Mesenchymal stem cell (in vitro differentiated cells and primary cell): ENCODE measurements around the gene EIF5AL1.
"Not testable (repeated sequence)": the region's sequence is repeated elsewhere in the genome, so short reads cannot be mapped to it uniquely, and the experiment has no call there.

Source experiments
- DNase-seq: peaks from one replicate; pipeline ENCODE4 v3.0.0-alpha.2; 2013
- H2AFZ ChIP-seq: one replicate; pipeline ENCODE4 v1.6.1; 2013; ENCODE audit warnings: low read depth, mild to moderate bottlenecking, control low read depth, inconsistent platforms, low read length, moderate library complexity
- H2AK5ac ChIP-seq: 2 replicates; pipeline ENCODE4 v1.6.1; 2013; ENCODE audit warnings: low read length, moderate library complexity, mild to moderate bottlenecking, inconsistent platforms; ENCODE audit not compliant: severe bottlenecking
- H2BK120ac ChIP-seq: one replicate; pipeline ENCODE4 v1.6.1; 2013; ENCODE audit warnings: low read depth, mild to moderate bottlenecking, inconsistent platforms, low read length, moderate library complexity
- H2BK12ac ChIP-seq, 2 experiments: one replicate each; pipeline ENCODE4 v1.6.1; 2013; ENCODE audit warnings: inconsistent platforms in 2 of 2, low read length in 2 of 2, mild to moderate bottlenecking in 2 of 2, moderate library complexity in 2 of 2, control low read depth in 1 of 2
- H2BK15ac ChIP-seq: one replicate; pipeline ENCODE4 v1.6.1; 2013; ENCODE audit warnings: mild to moderate bottlenecking, low read depth, inconsistent platforms; ENCODE audit not compliant: poor library complexity, severe bottlenecking
- H2BK5ac ChIP-seq: 2 replicates; pipeline ENCODE4 v1.6.1; 2013; ENCODE audit warnings: low read depth, mild to moderate bottlenecking, low read length, control low read depth, inconsistent platforms; ENCODE audit not compliant: poor library complexity, severe bottlenecking
- H3K14ac ChIP-seq, 2 experiments: one replicate each; pipeline ENCODE4 v1.6.1; 2013; ENCODE audit warnings: inconsistent platforms in 2 of 2, low read length in 2 of 2, control low read depth in 1 of 2, mild to moderate bottlenecking in 1 of 2, moderate library complexity in 1 of 2
- H3K18ac ChIP-seq, 2 experiments: one replicate each; pipeline ENCODE4 v1.6.1; 2013; ENCODE audit warnings: inconsistent platforms in 2 of 2, low read length in 2 of 2, control low read depth in 1 of 2, low read depth in 1 of 2, mild to moderate bottlenecking in 1 of 2
- H3K23ac ChIP-seq, 2 experiments: one replicate each; pipeline ENCODE4 v1.6.1; 2013; ENCODE audit warnings: inconsistent platforms in 2 of 2, low read length in 2 of 2, mild to moderate bottlenecking in 2 of 2, moderate library complexity in 2 of 2, control low read depth in 1 of 2
- H3K27ac ChIP-seq: 2 replicates; pipeline ENCODE4 v1.5.1; 2013; ENCODE audit warnings: mild to moderate bottlenecking, moderate library complexity, low read length, control low read depth, inconsistent platforms; ENCODE audit not compliant: poor library complexity, severe bottlenecking
- H3K27me3 ChIP-seq, 2 experiments: 2 replicates each; pipeline versions ENCODE4 v1.6.1 to v1.7.0; 2013; ENCODE audit warnings: low read length in 2 of 2, mild to moderate bottlenecking in 2 of 2, moderate library complexity in 2 of 2, control low read depth in 1 of 2, inconsistent platforms in 1 of 2; ENCODE audit not compliant: control insufficient read depth in 1 of 2, insufficient read depth in 1 of 2
- H3K36me3 ChIP-seq, 2 experiments: 2 replicates each; pipeline versions ENCODE4 v1.6.1 to v1.7.0; 2013; ENCODE audit warnings: low read length in 2 of 2, control low read depth in 1 of 2, inconsistent platforms in 1 of 2, low read depth in 1 of 2, mild to moderate bottlenecking in 1 of 2; ENCODE audit not compliant: insufficient read depth in 2 of 2, control insufficient read depth in 1 of 2
- H3K4ac ChIP-seq, 2 experiments: one replicate each; pipeline ENCODE4 v1.6.1; 2013; ENCODE audit warnings: inconsistent platforms in 2 of 2, low read length in 2 of 2, mild to moderate bottlenecking in 2 of 2, moderate library complexity in 2 of 2, control low read depth in 1 of 2, low read depth in 1 of 2
- H3K4me1 ChIP-seq: 2 replicates; pipeline ENCODE4 v1.6.1; 2013; ENCODE audit warnings: low read depth, low read length, control low read depth; ENCODE audit not compliant: control insufficient read depth, insufficient read depth
- H3K4me2 ChIP-seq: 2 replicates; pipeline ENCODE4 v1.6.1; 2013; ENCODE audit warnings: low read length, mild to moderate bottlenecking, inconsistent platforms; ENCODE audit not compliant: poor library complexity, severe bottlenecking
- H3K4me3 ChIP-seq, 2 experiments: 2 replicates each; pipeline versions ENCODE4 v1.5.1 to v1.7.0; 2013; ENCODE audit warnings: low read length in 2 of 2, mild to moderate bottlenecking in 2 of 2, control low read depth in 1 of 2, low read depth in 1 of 2; ENCODE audit not compliant: insufficient read depth in 1 of 2
- H3K79me1 ChIP-seq: replicated peaks from 2 replicates; pipeline ENCODE4 v1.6.1; 2013; ENCODE audit warnings: mild to moderate bottlenecking, control low read depth, low read length, inconsistent platforms; ENCODE audit not compliant: poor library complexity, severe bottlenecking
- H3K9ac ChIP-seq: 2 replicates; pipeline ENCODE4 v1.7.0; 2013; ENCODE audit warnings: mild to moderate bottlenecking, low read length, moderate library complexity
- H3K9me3 ChIP-seq: 2 replicates; pipeline ENCODE4 v1.7.0; 2013; ENCODE audit warnings: mild to moderate bottlenecking, low read length; ENCODE audit not compliant: control insufficient read depth
- H4K8ac ChIP-seq: one replicate; pipeline ENCODE4 v1.6.1; 2013; ENCODE audit warnings: inconsistent platforms, mild to moderate bottlenecking, low read length, moderate library complexity
- H4K91ac ChIP-seq: one replicate; pipeline ENCODE4 v1.6.1; 2013; ENCODE audit warnings: mild to moderate bottlenecking, low read length, inconsistent platforms
- WGBS: methylation state at CpG from one replicate; pipeline ENCODE4 v1.1.7; 2013; ENCODE audit warnings: mixed read lengths; 5-methylcytosine and 5-hydroxymethylcytosine counted together

Gene EIF5AL1

GRCh38 chr10:79521751-79522150 is 9.4 kb downstream of the EIF5AL1 start:
- not testable (repeated sequence) for H3K18ac ChIP-seq, DNase-seq, H3K4me3 ChIP-seq, H2AFZ ChIP-seq, H4K8ac ChIP-seq, H2BK12ac ChIP-seq, H2BK5ac ChIP-seq, H2BK15ac ChIP-seq, H3K27ac ChIP-seq, H3K79me1 ChIP-seq, H3K9ac ChIP-seq, H4K91ac ChIP-seq, H3K4ac ChIP-seq, H2AK5ac ChIP-seq, H3K36me3 ChIP-seq, H2BK120ac ChIP-seq, H3K9me3 ChIP-seq, H3K14ac ChIP-seq, H3K23ac ChIP-seq, H3K27me3 ChIP-seq, H3K4me1 ChIP-seq, H3K4me2 ChIP-seq
- WGBS = 84% methylated on average over 3 of the region's 6 CpGs

- H3K4me3 ChIP-seq, H3K4me2 ChIP-seq, H2AK5ac ChIP-seq, H2BK120ac ChIP-seq, DNase-seq, H3K9me3 ChIP-seq, H3K79me1 ChIP-seq, H3K23ac ChIP-seq, H3K27me3 ChIP-seq, H2BK5ac ChIP-seq, H3K9ac ChIP-seq, H3K27ac ChIP-seq, H2BK15ac ChIP-seq, H2AFZ ChIP-seq, H4K91ac ChIP-seq, H3K4ac ChIP-seq, H3K4me1 ChIP-seq, H4K8ac ChIP-seq, H3K18ac ChIP-seq, H2BK12ac ChIP-seq, H3K14ac ChIP-seq, H3K36me3 ChIP-seq: not testable (repeated sequence)
- WGBS = 100% methylated on average over 1 of the region's 4 CpGs
These were observed 10.1 kb downstream of the EIF5AL1 start for GRCh38 chr10:79522464-79522863.

GRCh38 chr10:79523157-79523853 is 11.0 kb downstream of the EIF5AL1 start:
- not testable (repeated sequence) for H2BK15ac ChIP-seq, H2AFZ ChIP-seq, H2AK5ac ChIP-seq, H3K14ac ChIP-seq, H4K91ac ChIP-seq, H2BK5ac ChIP-seq, H2BK12ac ChIP-seq, H3K9me3 ChIP-seq, H4K8ac ChIP-seq, H3K4me3 ChIP-seq, DNase-seq, H3K9ac ChIP-seq, H3K18ac ChIP-seq, H3K4me1 ChIP-seq, H3K4me2 ChIP-seq, H2BK120ac ChIP-seq, H3K27ac ChIP-seq, H3K36me3 ChIP-seq, H3K4ac ChIP-seq, H3K27me3 ChIP-seq, H3K79me1 ChIP-seq, H3K23ac ChIP-seq
- 81% methylated on average over 3 of the region's 13 CpGs for WGBS

- not testable (repeated sequence) for H3K79me1 ChIP-seq, H3K4me2 ChIP-seq, H3K36me3 ChIP-seq, H4K91ac ChIP-seq, H3K9ac ChIP-seq, H2AK5ac ChIP-seq, H2BK15ac ChIP-seq, H3K4ac ChIP-seq, H4K8ac ChIP-seq, H2BK12ac ChIP-seq, H3K18ac ChIP-seq, H2BK120ac ChIP-seq, H3K9me3 ChIP-seq, H3K4me3 ChIP-seq, H3K14ac ChIP-seq, H2AFZ ChIP-seq, H3K23ac ChIP-seq, H3K4me1 ChIP-seq, H3K27me3 ChIP-seq, H2BK5ac ChIP-seq, DNase-seq, H3K27ac ChIP-seq
- WGBS = 86% methylated on average over 4 of the region's 8 CpGs
These were observed 12.8 kb downstream of the EIF5AL1 start for GRCh38 chr10:79525049-79525710.
